HepG2 (cell line): ENCODE measurements around the gene TECPR1. TPM values are rescaled to one million over a fixed set of nuclear protein-coding genes. Genes with fewer than 3 reads are reported as not detected.
A peak's percentile ranks its signal among the peaks of the same experiment; 100 is the strongest.

Source experiments
- FOSL1 ChIP-seq: sonication (generic); formaldehyde crosslinking; IDR thresholded peaks from 2 replicates; pipeline ENCODE4 v1.9.0; 2021; ENCODE audit warnings: missing genetic modification reagents, borderline replicate concordance
- GZF1 ChIP-seq: sonication (generic); formaldehyde crosslinking; IDR thresholded peaks from 2 replicates; pipeline ENCODE4 v1.5.1; 2020; ENCODE audit warnings: mild to moderate bottlenecking, missing genetic modification reagents
- HNRNPLL ChIP-seq: fragments of 200-400 bp; formaldehyde crosslinking; IDR thresholded peaks from 2 replicates; pipeline ENCODE4 v1.6.1; 2017; ENCODE audit warnings: mild to moderate bottlenecking, low read depth, low read length; ENCODE audit not compliant: poor library complexity, severe bottlenecking
- JDP2 ChIP-seq: sonication (generic); formaldehyde crosslinking; IDR thresholded peaks from 2 replicates; pipeline ENCODE4 v1.8.1; 2022; ENCODE audit warnings: missing genetic modification reagents, borderline replicate concordance
- JUNB ChIP-seq: sonication (generic); formaldehyde crosslinking; IDR thresholded peaks from 2 replicates; pipeline ENCODE4 v1.8.0; 2022; ENCODE audit warnings: missing genetic modification reagents, mild to moderate bottlenecking, borderline replicate concordance
- MED1 ChIP-seq: sonication (generic); formaldehyde crosslinking; IDR thresholded peaks from 2 replicates; pipeline ENCODE4 v1.4.0; 2020; ENCODE audit warnings: missing genetic modification reagents
- PATZ1 ChIP-seq: sonication (generic); formaldehyde crosslinking; IDR thresholded peaks from 2 replicates; pipeline ENCODE4 v1.4.0; 2020; ENCODE audit warnings: missing genetic modification reagents
- REPIN1 ChIP-seq: sonication (generic); formaldehyde crosslinking; IDR thresholded peaks from 2 replicates; pipeline ENCODE4 v1.8.0; 2022; ENCODE audit warnings: missing genetic modification reagents, low read depth, mild to moderate bottlenecking, borderline replicate concordance
- RFX3 ChIP-seq: IDR thresholded peaks from 2 replicates; pipeline ENCODE4 v1.6.1; 2016; ENCODE audit warnings: missing biosample characterization, missing genetic modification reagents
- SP5 ChIP-seq: IDR thresholded peaks from 2 replicates; pipeline ENCODE4 v1.6.1; 2016; ENCODE audit warnings: low read depth, borderline replicate concordance
- ZBTB21 ChIP-seq: sonication (generic); formaldehyde crosslinking; IDR thresholded peaks from 2 replicates; pipeline ENCODE4 v1.4.0; 2020; ENCODE audit warnings: missing genetic modification reagents
- ZC3H4 ChIP-seq: sonication (generic); formaldehyde crosslinking; IDR thresholded peaks from 2 replicates; pipeline ENCODE4 v1.4.0; 2020; ENCODE audit warnings: missing genetic modification reagents, borderline replicate concordance
- ZNF33A ChIP-seq: sonication (generic); formaldehyde crosslinking; IDR thresholded peaks from 2 replicates; pipeline ENCODE4 v1.5.1; 2020; ENCODE audit warnings: missing genetic modification reagents, mild to moderate bottlenecking, moderate library complexity, borderline replicate concordance
- ZNF597 ChIP-seq: sonication (generic); formaldehyde crosslinking; IDR thresholded peaks from 2 replicates; pipeline ENCODE4 v1.5.0; 2020; ENCODE audit warnings: missing genetic modification reagents
- ZNF674 ChIP-seq: sonication (generic); formaldehyde crosslinking; IDR thresholded peaks from 2 replicates; pipeline ENCODE4 v1.5.0; 2020; ENCODE audit warnings: low read depth, mild to moderate bottlenecking, missing genetic modification reagents
- ZNF780A ChIP-seq: sonication (generic); formaldehyde crosslinking; IDR thresholded peaks from 2 replicates; pipeline ENCODE4 v1.8.0; 2022; ENCODE audit warnings: mild to moderate bottlenecking, missing genetic modification reagents, moderate library complexity
- ZSCAN25 ChIP-seq: sonication (generic); formaldehyde crosslinking; IDR thresholded peaks from 2 replicates; pipeline ENCODE4 v1.8.0; 2022; ENCODE audit warnings: mild to moderate bottlenecking, missing genetic modification reagents
- polyA plus RNA-seq, 8 experiments: library from polyadenylated mRNA; depleted of rRNA in 3 of 8; stranded (reverse) in 7 of 8; unstranded in 1 of 8; fragments of >200 nt; fragmentation: Illumina TruSeq in 4 of 8; extraction: Trizol in 4 of 8; gene quantifications; 2 replicates each; pipeline versions ENCODE4 v1.2.1 to v1.2.3, GENCODE V29; 2011 to 2016; ENCODE audit warnings: low read depth in 4 of 8, missing spikeins in 1 of 8, mixed read lengths in 1 of 8; ENCODE audit not compliant: insufficient read depth in 1 of 8
- total RNA-seq, 5 experiments: library from RNA; depleted of rRNA; stranded (reverse); fragments of >200 nt; fragmentation: Illumina TruSeq; extraction: Trizol; gene quantifications; 2 replicates each; pipeline ENCODE4 v1.2.3, GENCODE V29; 2016; ENCODE audit warnings: low read depth in 1 of 5
- TF ChIP-seq, protein P1 (sequence below), 2 experiments: fragments of 450-650 bp in 1 of 2; sonication (generic) in 1 of 2; formaldehyde crosslinking; IDR thresholded peaks; 2 replicates each; pipeline versions ENCODE4 v1.5.0 to v1.8.0; 2020 to 2022; ENCODE audit warnings: mild to moderate bottlenecking in 1 of 2, missing genetic modification reagents in 1 of 2
- TF ChIP-seq, protein P2 (sequence below): sonication (generic); formaldehyde crosslinking; IDR thresholded peaks from 2 replicates; pipeline ENCODE4 v1.4.0; 2020; ENCODE audit warnings: missing genetic modification reagents, borderline replicate concordance

TECPR1 gene
- total and polyA plus RNA-seq, 2 of the 13 experiments (the other 11 are each of a cell fraction or from before 2014, with no cell fraction given), result 2.3 to 6.3 TPM

DNA sequence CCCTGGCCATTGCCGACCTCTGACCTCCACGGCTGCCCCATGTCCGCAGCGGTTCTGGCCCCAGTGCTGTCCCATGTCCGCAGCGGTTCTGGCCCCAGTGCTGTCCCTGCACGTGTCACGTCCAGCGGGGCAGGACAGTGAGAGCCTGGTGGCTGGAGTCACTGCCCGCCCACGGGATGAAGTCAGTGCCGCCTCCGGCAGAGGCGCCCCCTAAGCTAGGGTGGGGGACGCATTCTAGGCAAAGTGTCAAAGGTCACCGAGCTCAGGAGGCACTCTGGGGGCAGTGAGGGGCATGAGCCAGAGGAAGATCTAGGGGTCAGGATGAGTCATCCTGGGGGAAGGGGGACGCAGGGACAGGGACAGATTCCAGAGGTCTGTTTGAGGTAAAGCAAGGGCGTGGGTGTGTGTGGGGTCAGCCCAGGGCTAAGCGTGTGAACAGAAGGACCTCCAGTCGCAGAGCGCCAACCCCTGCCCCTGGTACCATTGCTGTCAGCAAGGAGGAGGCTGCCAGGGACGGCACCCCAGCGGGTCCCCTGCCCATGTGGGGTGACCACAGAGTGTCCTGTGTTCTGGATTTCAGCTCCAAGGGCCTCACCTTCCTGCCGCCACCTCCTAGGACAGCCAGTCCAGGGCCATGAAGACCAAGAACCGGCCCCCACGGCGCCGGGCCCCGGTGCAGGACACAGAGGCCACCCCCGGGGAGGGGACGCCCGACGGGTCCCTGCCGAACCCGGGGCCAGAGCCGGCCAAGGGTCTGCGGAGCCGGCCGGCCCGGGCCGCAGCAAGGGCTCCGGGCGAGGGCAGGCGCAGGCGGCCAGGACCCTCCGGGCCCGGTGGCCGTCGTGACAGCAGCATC, 40.1 kb downstream of the TECPR1 start (continued):
- TF ChIP-seq JUNB (peak; percentile 97), JDP2 (CRISPR knock-in tag) (no peak; the same call in 1 of the 2 replicates), FOSL1 (CRISPR knock-in tag) (peak; percentile 93), ZNF33A (no peak), ZNF597 (CRISPR knock-in tag) (no peak), HNRNPLL (peak; percentile 29), REPIN1 (peak; percentile 82), ZBTB21 (CRISPR knock-in tag) (no peak), ZNF780A (CRISPR knock-in tag) (no peak), PATZ1 (CRISPR knock-in tag) (peak; percentile 90), RFX3 (CRISPR knock-in tag) (no peak), ZC3H4 (CRISPR knock-in tag) (no peak), ZSCAN25 (CRISPR knock-in tag) (no peak), ZNF674 (no peak), SP5 (CRISPR knock-in tag) (peak; percentile 71; the same call in 1 of the 2 replicates), MED1 (CRISPR knock-in tag) (peak; percentile 59), GZF1 (no peak)
- TF ChIP-seq, protein P1, sequence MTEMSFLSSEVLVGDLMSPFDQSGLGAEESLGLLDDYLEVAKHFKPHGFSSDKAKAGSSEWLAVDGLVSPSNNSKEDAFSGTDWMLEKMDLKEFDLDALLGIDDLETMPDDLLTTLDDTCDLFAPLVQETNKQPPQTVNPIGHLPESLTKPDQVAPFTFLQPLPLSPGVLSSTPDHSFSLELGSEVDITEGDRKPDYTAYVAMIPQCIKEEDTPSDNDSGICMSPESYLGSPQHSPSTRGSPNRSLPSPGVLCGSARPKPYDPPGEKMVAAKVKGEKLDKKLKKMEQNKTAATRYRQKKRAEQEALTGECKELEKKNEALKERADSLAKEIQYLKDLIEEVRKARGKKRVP (CRISPR knock-in tag; IDR thresholded peaks at IDR 0.05), result peak in 1 of 2 experiments; percentile 51; a peak in 1 of 4 replicates
- TF ChIP-seq, protein P2, sequence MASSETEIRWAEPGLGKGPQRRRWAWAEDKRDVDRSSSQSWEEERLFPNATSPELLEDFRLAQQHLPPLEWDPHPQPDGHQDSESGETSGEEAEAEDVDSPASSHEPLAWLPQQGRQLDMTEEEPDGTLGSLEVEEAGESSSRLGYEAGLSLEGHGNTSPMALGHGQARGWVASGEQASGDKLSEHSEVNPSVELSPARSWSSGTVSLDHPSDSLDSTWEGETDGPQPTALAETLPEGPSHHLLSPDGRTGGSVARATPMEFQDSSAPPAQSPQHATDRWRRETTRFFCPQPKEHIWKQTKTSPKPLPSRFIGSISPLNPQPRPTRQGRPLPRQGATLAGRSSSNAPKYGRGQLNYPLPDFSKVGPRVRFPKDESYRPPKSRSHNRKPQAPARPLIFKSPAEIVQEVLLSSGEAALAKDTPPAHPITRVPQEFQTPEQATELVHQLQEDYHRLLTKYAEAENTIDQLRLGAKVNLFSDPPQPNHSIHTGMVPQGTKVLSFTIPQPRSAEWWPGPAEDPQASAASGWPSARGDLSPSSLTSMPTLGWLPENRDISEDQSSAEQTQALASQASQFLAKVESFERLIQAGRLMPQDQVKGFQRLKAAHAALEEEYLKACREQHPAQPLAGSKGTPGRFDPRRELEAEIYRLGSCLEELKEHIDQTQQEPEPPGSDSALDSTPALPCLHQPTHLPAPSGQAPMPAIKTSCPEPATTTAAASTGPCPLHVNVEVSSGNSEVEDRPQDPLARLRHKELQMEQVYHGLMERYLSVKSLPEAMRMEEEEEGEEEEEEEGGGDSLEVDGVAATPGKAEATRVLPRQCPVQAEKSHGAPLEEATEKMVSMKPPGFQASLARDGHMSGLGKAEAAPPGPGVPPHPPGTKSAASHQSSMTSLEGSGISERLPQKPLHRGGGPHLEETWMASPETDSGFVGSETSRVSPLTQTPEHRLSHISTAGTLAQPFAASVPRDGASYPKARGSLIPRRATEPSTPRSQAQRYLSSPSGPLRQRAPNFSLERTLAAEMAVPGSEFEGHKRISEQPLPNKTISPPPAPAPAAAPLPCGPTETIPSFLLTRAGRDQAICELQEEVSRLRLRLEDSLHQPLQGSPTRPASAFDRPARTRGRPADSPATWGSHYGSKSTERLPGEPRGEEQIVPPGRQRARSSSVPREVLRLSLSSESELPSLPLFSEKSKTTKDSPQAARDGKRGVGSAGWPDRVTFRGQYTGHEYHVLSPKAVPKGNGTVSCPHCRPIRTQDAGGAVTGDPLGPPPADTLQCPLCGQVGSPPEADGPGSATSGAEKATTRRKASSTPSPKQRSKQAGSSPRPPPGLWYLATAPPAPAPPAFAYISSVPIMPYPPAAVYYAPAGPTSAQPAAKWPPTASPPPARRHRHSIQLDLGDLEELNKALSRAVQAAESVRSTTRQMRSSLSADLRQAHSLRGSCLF, result no peak
